ENCODE data around the gene DCDC2B. TPM values are rescaled to one million over a fixed set of nuclear protein-coding genes. Genes with fewer than 3 reads are reported as not detected.

The DCDC2B gene
- total RNA-seq, 6 experiments from 2014 or later, result not detected

Other genes with a start within 250 kb of the DCDC2B start
- gene KHDRBS1, start 195.2 kb upstream of the DCDC2B start, total RNA-seq, result 10 to 100 TPM; 22.8 to 38.2 (median 34.0) TPM
- 10 to 100 TPM in 1 of 6 experiments, 1 to 10 TPM in 5; 4.0 to 10.3 (median 6.3) TPM for gene TMEM39B, start 136.2 kb upstream of the DCDC2B start, total RNA-seq
- 10 to 100 TPM; 23.4 to 44.6 (median 34.0) TPM for gene KPNA6, start 101.0 kb upstream of the DCDC2B start, total RNA-seq
- gene TXLNA, start 29.4 kb upstream of the DCDC2B start, total RNA-seq, result 10 to 100 TPM; 26.0 to 39.6 (median 33.5) TPM
- 1 to 10 TPM in 2 of 6 experiments, under 1 TPM in 4; 0.56 to 1.3 (median 0.68) TPM for gene CCDC28B, start 8.5 kb upstream of the DCDC2B start, total RNA-seq
- gene IQCC, start 3.4 kb upstream of the DCDC2B start, total RNA-seq, result under 1 TPM; 0.27 to 0.87 (median 0.41) TPM
- 1 to 10 TPM; 3.4 to 7.2 (median 5.9) TPM for gene TMEM234, start 13.3 kb downstream of the DCDC2B start, total RNA-seq
- gene EIF3I, start 13.3 kb downstream of the DCDC2B start, total RNA-seq, result 100 to 1,000 TPM in 2 of 6 experiments, 10 to 100 TPM in 4; 67.5 to 130 (median 71.9) TPM
- 1 to 10 TPM; 1.3 to 9.4 (median 5.2) TPM for gene FAM167B, start 38.1 kb downstream of the DCDC2B start, total RNA-seq
- 1 to 10 TPM in 4 of 6 experiments, under 1 TPM in 2; 0.73 to 1.7 (median 1.1) TPM for gene LCK, start 42.2 kb downstream of the DCDC2B start, total RNA-seq
- gene HDAC1, start 83.0 kb downstream of the DCDC2B start, total RNA-seq, result 10 to 100 TPM; 24.0 to 40.6 (median 32.4) TPM
- gene MARCKSL1, start 127.1 kb downstream of the DCDC2B start, total RNA-seq, result 10 to 100 TPM in 5 of 6 experiments, 1 to 10 TPM in 1; 10.0 to 24.4 (median 14.2) TPM
- 1 to 10 TPM; 1.3 to 7.8 (median 5.3) TPM for gene FAM229A, start 153.4 kb downstream of the DCDC2B start, total RNA-seq
- 1 to 10 TPM in 2 of 6 experiments, under 1 TPM in 4; 0.49 to 1.6 (median 0.85) TPM for gene TSSK3, start 153.4 kb downstream of the DCDC2B start, total RNA-seq
- gene BSDC1, start 185.4 kb downstream of the DCDC2B start, total RNA-seq, result 10 to 100 TPM; 44.5 to 73.1 (median 62.1) TPM

Data from right lobe of liver (tissue), 5 donors.